Measurements from ENCODE around the gene SORBS1. TPM values are rescaled to one million over a fixed set of nuclear protein-coding genes. Genes with fewer than 3 reads are reported as not detected.

Gene SORBS1
- total RNA-seq: 0.66 and 0.77 TPM in 2 replicates

DNA sequence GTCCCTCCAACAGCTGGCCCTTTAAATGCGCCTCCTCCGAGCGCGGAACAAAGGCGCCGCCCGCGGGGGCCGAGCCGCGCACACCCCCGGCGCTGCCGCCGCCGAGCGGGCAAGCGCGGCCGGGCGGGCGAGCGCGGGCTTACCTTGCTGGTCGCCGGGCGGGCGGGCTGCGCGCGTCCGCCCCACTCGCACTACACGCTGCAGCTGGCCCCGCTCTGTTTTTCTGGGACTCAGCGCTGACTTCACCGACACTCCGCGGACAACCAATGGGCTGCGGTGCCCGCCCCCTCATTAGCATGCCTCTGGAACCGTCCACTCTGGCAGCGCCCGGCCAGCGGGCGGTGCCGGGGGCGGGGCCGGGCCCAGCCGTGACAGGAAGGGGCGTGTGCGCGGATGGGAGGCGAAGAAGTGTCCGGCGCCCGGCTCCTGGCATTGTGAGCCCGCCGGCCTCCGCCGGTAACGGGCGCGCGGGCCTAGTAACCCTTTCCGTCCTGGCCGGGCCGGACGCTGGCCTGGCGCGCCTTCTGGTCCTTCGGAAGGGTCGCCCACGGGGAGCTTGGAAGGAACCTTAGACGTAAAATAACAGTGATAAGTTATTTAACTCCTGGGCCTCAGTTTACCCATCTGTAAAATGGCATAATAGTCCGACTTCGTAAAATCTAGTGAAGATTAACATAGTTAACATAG lies at the start of gene SORBS1:
SORBS1 (minus strand) TSS at position 195 of the 687 bp plus-strand sequence. CDS start 120,236 bp downstream, outside the sequence.
- Mint-ChIP-seq H3K9me3 (no peaks in the 10 kb centered on the region), H3K36me3 (ENCODE audit: low read depth) (no peaks in the 10 kb centered on the region), H3K27ac (peak within 1 kb of the TSS; percentile 67), H3K4me1 (peaks cover 14% of the 10 kb centered on the region), H3K27me3 (peaks cover 55% of the 10 kb centered on the region), H3K4me3 (peak within 1 kb of the TSS; percentile 88)
- peak; percentile 97 for DNase-seq
- intact Hi-C loops (cut with micrococcal nuclease): loop anchor here (2.0 kb wide), 1 partner anchor 95 kb away; the partner anchor contains the start of gene ALDH18A1

DNA sequence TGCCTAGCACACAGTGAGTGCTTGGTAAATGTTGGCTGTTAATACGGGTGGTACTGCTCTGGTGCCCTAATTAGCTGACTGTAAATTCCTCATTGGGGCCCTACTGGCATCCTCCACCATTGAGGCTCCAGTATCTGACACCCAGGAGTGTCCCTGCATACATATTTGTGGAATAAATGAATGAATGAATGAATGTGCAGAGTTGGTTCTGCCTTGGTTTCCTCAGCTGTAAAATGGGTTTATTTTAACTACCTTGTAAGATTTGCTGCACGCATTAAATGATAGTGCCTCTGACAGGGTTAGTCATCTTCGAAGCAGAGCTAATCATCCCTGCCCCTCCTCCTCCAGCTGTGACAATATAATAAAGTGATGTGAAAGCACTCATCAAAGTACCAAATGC lies 49.6 kb upstream of the SORBS1 start:
- no peak overlapping the region for H3K4me3 Mint-ChIP-seq
- intact Hi-C loops (cut with micrococcal nuclease): no loop called here
- no peak for DNase-seq
- H3K27me3 Mint-ChIP-seq: no peaks in the 10 kb centered on the region
- H3K36me3 Mint-ChIP-seq (ENCODE audit: low read depth): peaks cover 66% of the 10 kb centered on the region
- no peak overlapping the region for H3K27ac Mint-ChIP-seq
- no peaks in the 10 kb centered on the region for H3K9me3 Mint-ChIP-seq
- no peaks in the 10 kb centered on the region for H3K4me1 Mint-ChIP-seq

- H3K9me3 Mint-ChIP-seq: no peaks in the 10 kb centered on the region
- no peak overlapping the region for H3K4me3 Mint-ChIP-seq
- intact Hi-C loops (cut with micrococcal nuclease): no loop called here
- peaks cover 45% of the 10 kb centered on the region for H3K36me3 Mint-ChIP-seq (ENCODE audit: low read depth)
- H3K4me1 Mint-ChIP-seq: no peaks in the 10 kb centered on the region
- DNase-seq: no peak
- no peaks in the 10 kb centered on the region for H3K27me3 Mint-ChIP-seq
- H3K27ac Mint-ChIP-seq: no peak overlapping the region
Measured at GRCh38 chr10:95606922-95607321, 45.8 kb upstream of the SORBS1 start.

DNA sequence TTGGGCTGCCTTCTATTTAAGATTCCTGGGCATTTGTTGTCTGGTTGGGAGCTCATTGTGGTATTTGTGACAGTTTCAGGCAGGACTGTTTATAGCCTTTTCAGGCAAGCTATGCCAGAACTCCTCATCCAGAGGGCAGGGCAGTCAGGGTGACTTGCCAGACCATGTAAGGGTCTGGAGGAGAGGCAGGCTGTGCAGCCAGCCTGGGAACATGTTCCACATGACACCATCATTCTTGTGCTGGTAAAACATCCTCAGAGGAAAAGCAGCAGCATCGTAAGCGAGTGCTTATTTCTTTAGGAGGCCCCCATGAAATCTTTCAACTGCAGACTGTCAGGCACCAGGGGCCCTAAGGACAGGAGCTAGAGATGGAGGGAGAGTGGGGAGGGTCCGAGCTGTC lies 44.0 kb upstream of the SORBS1 start:
- no peak for DNase-seq
- no peaks in the 10 kb centered on the region for H3K4me1 Mint-ChIP-seq
- H3K9me3 Mint-ChIP-seq: no peaks in the 10 kb centered on the region
- intact Hi-C loops (cut with micrococcal nuclease): no loop called here
- peaks cover 2% of the 10 kb centered on the region for H3K27me3 Mint-ChIP-seq
- H3K27ac Mint-ChIP-seq: no peak overlapping the region
- H3K4me3 Mint-ChIP-seq: no peak overlapping the region
- H3K36me3 Mint-ChIP-seq (ENCODE audit: low read depth): peaks cover 34% of the 10 kb centered on the region

GRCh38 chr10:95604630-95605029 lies 43.5 kb upstream of the SORBS1 start:
- no peaks in the 10 kb centered on the region for H3K9me3 Mint-ChIP-seq
- no peak for DNase-seq
- no peak overlapping the region for H3K27ac Mint-ChIP-seq
- H3K4me3 Mint-ChIP-seq: no peak overlapping the region
- H3K27me3 Mint-ChIP-seq: peaks cover 2% of the 10 kb centered on the region
- H3K36me3 Mint-ChIP-seq (ENCODE audit: low read depth): peaks cover 31% of the 10 kb centered on the region
- no peaks in the 10 kb centered on the region for H3K4me1 Mint-ChIP-seq
- intact Hi-C loops (cut with micrococcal nuclease): loop anchor here (5.0 kb wide), 1 partner anchor 472 kb away; no protein-coding TSS in a partner anchor

- no peak overlapping the region for H3K27ac Mint-ChIP-seq
- intact Hi-C loops (cut with micrococcal nuclease): loop anchor here (5.0 kb wide), 1 partner anchor 470 kb away; no protein-coding TSS in a partner anchor
Measured at GRCh38 chr10:95602382-95602781, 41.2 kb upstream of the SORBS1 start.

DNA sequence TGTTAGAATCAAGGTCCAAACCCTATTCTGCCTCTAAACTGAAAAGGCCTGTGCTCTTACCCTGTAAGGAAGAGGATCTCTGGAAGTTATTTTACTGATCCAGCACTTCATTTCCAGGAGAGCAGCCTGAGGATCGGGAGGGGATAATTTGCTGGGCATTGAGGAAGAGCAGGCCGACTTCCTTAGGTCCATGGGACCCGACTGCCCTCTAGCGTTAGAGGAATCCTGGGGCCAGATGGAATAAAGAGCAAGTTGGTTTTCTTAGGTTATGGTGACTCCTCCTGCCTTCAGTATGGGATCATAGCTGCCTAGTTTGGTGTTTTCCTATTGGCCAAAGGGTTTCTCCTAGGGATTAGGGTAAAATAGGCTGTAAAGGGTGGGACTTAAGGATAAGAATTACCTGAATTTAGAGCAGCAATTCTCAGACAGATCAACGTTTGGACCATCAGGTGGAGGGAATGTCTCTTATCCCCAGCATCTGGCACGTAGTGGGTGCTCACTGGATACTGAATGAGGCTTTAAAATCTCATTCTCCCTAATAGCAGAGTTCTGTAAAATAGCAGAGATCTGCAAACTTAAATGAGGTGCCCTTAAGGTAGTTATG lies 40.0 kb upstream of the SORBS1 start:
- intact Hi-C loops (cut with micrococcal nuclease): loop anchor here (1.0 to 5.0 kb wide), 3 partner anchors 171 to 469 kb away; no protein-coding TSS in a partner anchor
- no peaks in the 10 kb centered on the region for H3K4me1 Mint-ChIP-seq
- no peak overlapping the region for H3K27ac Mint-ChIP-seq
- peak; percentile 82 for DNase-seq
- peaks cover 11% of the 10 kb centered on the region for H3K36me3 Mint-ChIP-seq (ENCODE audit: low read depth)
- H3K9me3 Mint-ChIP-seq: no peaks in the 10 kb centered on the region
- no peak overlapping the region for H3K4me3 Mint-ChIP-seq
- H3K27me3 Mint-ChIP-seq: peaks cover 16% of the 10 kb centered on the region

More at GRCh38 chr10:95602382-95602781, 41.2 kb upstream of the SORBS1 start:
- Mint-ChIP-seq H3K27me3 (peaks cover 5% of the 10 kb centered on the region), H3K4me1 (no peaks in the 10 kb centered on the region), H3K9me3 (no peaks in the 10 kb centered on the region), H3K36me3 (ENCODE audit: low read depth) (peaks cover 17% of the 10 kb centered on the region), H3K4me3 (no peak overlapping the region)
- DNase-seq: no peak

- DNase-seq: no peak
- Mint-ChIP-seq H3K27ac (no peak overlapping the region), H3K36me3 (ENCODE audit: low read depth) (peaks cover 4% of the 10 kb centered on the region), H3K27me3 (peaks cover 16% of the 10 kb centered on the region), H3K9me3 (no peaks in the 10 kb centered on the region), H3K4me3 (no peak overlapping the region), H3K4me1 (no peaks in the 10 kb centered on the region)
- intact Hi-C loops (cut with micrococcal nuclease): loop anchor here (5.0 kb wide), 1 partner anchor 468 kb away; no protein-coding TSS in a partner anchor
Measured at GRCh38 chr10:95600158-95600557, 39.0 kb upstream of the SORBS1 start.

GRCh38 chr10:95597788-95598187 lies 36.6 kb upstream of the SORBS1 start:
- H3K9me3 Mint-ChIP-seq: no peaks in the 10 kb centered on the region
- H3K27ac Mint-ChIP-seq: no peak overlapping the region
- intact Hi-C loops (cut with micrococcal nuclease): no loop called here
- no peaks in the 10 kb centered on the region for H3K36me3 Mint-ChIP-seq (ENCODE audit: low read depth)
- peaks cover 24% of the 10 kb centered on the region for H3K27me3 Mint-ChIP-seq
- no peak overlapping the region for H3K4me3 Mint-ChIP-seq
- no peak for DNase-seq
- no peaks in the 10 kb centered on the region for H3K4me1 Mint-ChIP-seq

DNA sequence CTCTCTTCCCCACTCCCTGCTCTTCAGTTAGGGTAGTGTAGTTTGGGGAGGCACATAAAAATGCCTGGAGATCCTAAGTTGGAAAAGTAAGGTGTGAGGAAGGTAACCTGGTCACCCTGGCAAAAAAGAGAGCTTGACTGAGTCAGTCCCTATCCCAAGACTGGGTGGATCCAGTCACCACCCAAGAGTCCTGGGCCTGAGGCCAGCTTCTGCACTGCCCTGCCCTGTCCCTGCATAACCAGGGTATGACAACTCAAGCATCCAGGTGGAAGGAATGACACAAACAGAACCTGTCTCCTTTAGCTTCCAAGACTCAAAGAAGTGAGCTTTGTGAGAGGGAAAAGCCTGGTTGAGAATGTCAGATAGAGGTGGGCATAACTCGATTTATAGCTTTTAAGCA lies 26.9 kb upstream of the SORBS1 start:
- intact Hi-C loops (cut with micrococcal nuclease): no loop called here
- no peak for DNase-seq
- H3K4me3 Mint-ChIP-seq: no peak overlapping the region

GRCh38 chr10:95579835-95580535 lies 18.8 kb upstream of the SORBS1 start:
- intact Hi-C loops (cut with micrococcal nuclease): no loop called here
- no peaks in the 10 kb centered on the region for H3K9me3 Mint-ChIP-seq
- H3K27ac Mint-ChIP-seq: no peak overlapping the region
- no peaks in the 10 kb centered on the region for H3K36me3 Mint-ChIP-seq (ENCODE audit: low read depth)
- H3K4me1 Mint-ChIP-seq: no peaks in the 10 kb centered on the region
- peaks cover 23% of the 10 kb centered on the region for H3K27me3 Mint-ChIP-seq
- DNase-seq: no peak
- no peak overlapping the region for H3K4me3 Mint-ChIP-seq

More for the DNA sequence above, 26.9 kb upstream of the SORBS1 start:
- no peak overlapping the region for H3K27ac Mint-ChIP-seq
- H3K4me1 Mint-ChIP-seq: no peaks in the 10 kb centered on the region
- H3K36me3 Mint-ChIP-seq (ENCODE audit: low read depth): no peaks in the 10 kb centered on the region
- H3K27me3 Mint-ChIP-seq: peaks cover 10% of the 10 kb centered on the region
- no peaks in the 10 kb centered on the region for H3K9me3 Mint-ChIP-seq

DNA sequence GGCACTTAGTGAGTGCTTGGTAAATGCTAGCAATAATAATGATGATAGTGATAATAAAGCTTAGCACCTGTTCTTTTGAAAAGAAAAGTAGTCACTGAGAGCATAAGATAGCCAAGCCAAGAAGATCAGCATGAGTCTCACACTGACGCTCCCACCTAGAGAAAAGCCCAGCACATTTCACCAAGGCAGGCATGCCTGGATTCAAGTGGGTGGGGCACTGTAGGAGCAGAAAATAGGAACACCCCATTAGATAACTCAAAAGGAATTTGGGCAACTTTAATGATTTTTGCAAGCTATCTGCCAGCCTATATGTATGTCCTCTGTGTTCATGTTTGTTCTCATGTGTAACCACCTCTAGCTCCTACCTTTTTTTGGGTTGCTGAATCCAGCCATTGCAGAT lies 18.1 kb upstream of the SORBS1 start:
- intact Hi-C loops (cut with micrococcal nuclease): no loop called here
- H3K27me3 Mint-ChIP-seq: peaks cover 21% of the 10 kb centered on the region
- H3K27ac Mint-ChIP-seq: no peak overlapping the region
- no peaks in the 10 kb centered on the region for H3K36me3 Mint-ChIP-seq (ENCODE audit: low read depth)
- H3K9me3 Mint-ChIP-seq: no peaks in the 10 kb centered on the region
- DNase-seq: no peak
- H3K4me3 Mint-ChIP-seq: no peak overlapping the region
- no peaks in the 10 kb centered on the region for H3K4me1 Mint-ChIP-seq

GRCh38 chr10:95578619-95579018 lies 17.4 kb upstream of the SORBS1 start:
- no peak overlapping the region for H3K4me3 Mint-ChIP-seq
- no peak for DNase-seq
- intact Hi-C loops (cut with micrococcal nuclease): no loop called here
- peaks cover 26% of the 10 kb centered on the region for H3K27me3 Mint-ChIP-seq
- H3K4me1 Mint-ChIP-seq: no peaks in the 10 kb centered on the region
- H3K36me3 Mint-ChIP-seq (ENCODE audit: low read depth): no peaks in the 10 kb centered on the region
- no peak overlapping the region for H3K27ac Mint-ChIP-seq
- no peaks in the 10 kb centered on the region for H3K9me3 Mint-ChIP-seq
